K562 (cell line): ENCODE results near the gene OR8G5. TPM values are rescaled to one million over a fixed set of nuclear protein-coding genes. Genes with fewer than 3 reads are reported as not detected.

Experiments
- BRD9 ChIP-seq: fragments of 450-650 bp; IDR thresholded peaks from 2 replicates; pipeline ENCODE4 v1.6.1; 2018; ENCODE audit warnings: low read depth; ENCODE audit not compliant: partially characterized antibody
- CHD4 ChIP-seq: fragments of 200-600 bp; sonication (generic); IDR thresholded peaks from 3 replicates; pipeline ENCODE4 v1.6.1; 2012; ENCODE audit warnings: low read depth, mild to moderate bottlenecking, mixed read lengths, low read length, inconsistent platforms; ENCODE audit not compliant: insufficient read depth, insufficient replicate concordance, poor library complexity, severe bottlenecking
- DIDO1 ChIP-seq: fragments of 450-650 bp; IDR thresholded peaks from 2 replicates; pipeline ENCODE4 v1.6.1; 2016; ENCODE audit warnings: low read depth, missing biosample characterization, missing genetic modification characterization
- ELK3 ChIP-seq: fragments of 450-650 bp; formaldehyde crosslinking; IDR thresholded peaks from 2 replicates; pipeline ENCODE4 v1.4.0; 2020; ENCODE audit warnings: mild to moderate bottlenecking
- MLLT1 ChIP-seq, 2 experiments: fragments of 450-650 bp; IDR thresholded peaks; 2 replicates each; pipeline ENCODE4 v1.6.1; 2016
- NONO ChIP-seq, 2 experiments: fragments of 200-400 bp in 1 of 2; fragments of 450-650 bp in 1 of 2; formaldehyde crosslinking in 1 of 2; IDR thresholded peaks; 2 replicates each; pipeline ENCODE4 v1.6.1; 2017; ENCODE audit warnings: low read depth in 2 of 2, mild to moderate bottlenecking in 2 of 2, moderate library complexity in 2 of 2, low read length in 1 of 2
- NR0B1 ChIP-seq: fragments of 450-650 bp; IDR thresholded peaks from one replicate; pipeline ENCODE4 v1.6.1; 2018; ENCODE audit warnings: mild to moderate bottlenecking, moderate library complexity; ENCODE audit not compliant: partially characterized antibody
- RBM34 ChIP-seq: fragments of 200-400 bp; formaldehyde crosslinking; IDR thresholded peaks from 2 replicates; pipeline ENCODE4 v1.6.1; 2018; ENCODE audit warnings: low read length, borderline replicate concordance; ENCODE audit not compliant: insufficient read depth
- STAG1 ChIP-seq: sonication (generic); formaldehyde crosslinking; IDR thresholded peaks from 2 replicates; pipeline ENCODE4 v1.5.0; 2020; ENCODE audit warnings: missing genetic modification reagents, borderline replicate concordance
- TAF7 ChIP-seq: fragments of 450-650 bp; IDR thresholded peaks from 2 replicates; pipeline ENCODE4 v1.6.1; 2016; ENCODE audit warnings: missing genetic modification characterization, missing compliant biosample characterization
- TFE3 ChIP-seq: fragments of 450-650 bp; formaldehyde crosslinking; IDR thresholded peaks from 2 replicates; pipeline ENCODE4 v1.4.0; 2020; ENCODE audit warnings: mild to moderate bottlenecking, mixed read lengths
- VEZF1 ChIP-seq: fragments of 200-800 bp; sonication (Bioruptor generic); IDR thresholded peaks from 2 replicates; pipeline ENCODE4 v1.6.1; 2017; ENCODE audit warnings: missing genetic modification characterization, missing compliant biosample characterization
- ZC3H4 ChIP-seq: sonication (generic); formaldehyde crosslinking; IDR thresholded peaks from 2 replicates; pipeline ENCODE4 v1.9.0; 2021; ENCODE audit warnings: missing genetic modification reagents, borderline replicate concordance
- ZNF174 ChIP-seq: fragments of 250-450 bp; sonication (Bioruptor Pico); IDR thresholded peaks from 2 replicates; pipeline ENCODE4 v1.4.0; 2020; ENCODE audit warnings: mild to moderate bottlenecking
- ZNF253 ChIP-seq: fragments of 250-450 bp; sonication (Bioruptor Pico); conservative IDR thresholded peaks from 2 replicates; pipeline ENCODE4 v1.6.1; 2021; ENCODE audit warnings: mild to moderate bottlenecking
- ZNF511 ChIP-seq: sonication (generic); formaldehyde crosslinking; IDR thresholded peaks from 2 replicates; pipeline ENCODE4 v1.8.0; 2022; ENCODE audit warnings: mild to moderate bottlenecking, missing genetic modification reagents
- ZNF551 ChIP-seq: fragments of 250-450 bp; sonication (Bioruptor Pico); IDR thresholded peaks from 2 replicates; pipeline ENCODE4 v1.5.0; 2021; ENCODE audit warnings: mild to moderate bottlenecking, moderate library complexity
- ZNF75A ChIP-seq: fragments of 450-650 bp; formaldehyde crosslinking; IDR thresholded peaks from 2 replicates; pipeline ENCODE4 v1.4.0; 2020; ENCODE audit warnings: mild to moderate bottlenecking
- ZNF785 ChIP-seq: fragments of 250-450 bp; sonication (Bioruptor Pico); IDR thresholded peaks from 2 replicates; pipeline ENCODE4 v1.4.0; 2020; ENCODE audit warnings: mild to moderate bottlenecking
- polyA plus RNA-seq, 8 experiments: library from polyadenylated mRNA; depleted of rRNA in 4 of 8; stranded (reverse) in 5 of 8; unstranded in 3 of 8; fragments of >200 nt; fragmentation: Nextera tagmentation in 2 of 8; fragmentation: Illumina TruSeq in 1 of 8; extraction: Ambion mirVana in 2 of 8; extraction: Trizol in 1 of 8; gene quantifications; 2 replicates each; pipeline versions ENCODE4 v1.2.1 to v1.2.3, GENCODE V29; 2011 to 2014; ENCODE audit warnings: inconsistent platforms in 1 of 8, missing spikeins in 1 of 8
- total RNA-seq, 7 experiments: library from RNA; depleted of rRNA in 6 of 7; stranded (reverse); fragments of >200 nt in 6 of 7; fragmentation: Illumina TruSeq in 2 of 7; extraction: Trizol in 2 of 7; gene quantifications; 2 replicates each; pipeline versions ENCODE4 v1.2.1 to v1.2.3, GENCODE V29; 2011 to 2021; ENCODE audit warnings: low replicate concordance in 1 of 7

OR8G5 gene
- total and polyA plus RNA-seq, 9 of the 15 experiments (the other 6 are each of a cell fraction or from before 2014, with no cell fraction given) = 0.18 to 3.8 (median 1.7) TPM

GRCh38 chr11:124207102-124207792, 48.9 kb upstream of the OR8G5 start (continued):
- TF ChIP-seq CHD4 = no peak
- TF ChIP-seq BRD9 = peak; percentile 85
- TF ChIP-seq ZNF174 (CRISPR knock-in tag) = no peak
- peak; percentile 8 to 76; a peak in 1 of 4 replicates for TF ChIP-seq MLLT1 (IDR thresholded peaks at IDR 0.05)
- no peak; the same call in 1 of the 2 replicates for TF ChIP-seq DIDO1
- TF ChIP-seq ZNF253 (CRISPR knock-in tag) = no peak
- no peak for TF ChIP-seq STAG1 (CRISPR knock-in tag)
- TF ChIP-seq TFE3 (CRISPR knock-in tag) = peak; percentile 32; the same call in 1 of the 2 replicates
- TF ChIP-seq ZNF785 (CRISPR knock-in tag) = no peak
- no peak for TF ChIP-seq ZC3H4
- TF ChIP-seq NR0B1 = no peak
- no peak for TF ChIP-seq RBM34
- no peak for TF ChIP-seq ZNF511 (CRISPR knock-in tag)
- TF ChIP-seq ZNF75A (CRISPR knock-in tag) = peak; percentile 63
- 0 out of 4 replicates have a peak, but pooled peaks of 1 of the 2 experiments have one; percentile 28 for TF ChIP-seq NONO (IDR thresholded peaks at IDR 0.05; ENCODE audit: low read depth in 2 of 2, low read length in 1 of 2)
- no peak for TF ChIP-seq TAF7 (tag)
- peak; percentile 63 for TF ChIP-seq VEZF1 (CRISPR knock-in tag)
- TF ChIP-seq ELK3 (CRISPR knock-in tag) = no peak
- TF ChIP-seq ZNF551 (CRISPR knock-in tag) = no peak
